ENCODE results near the gene KAT7.

The KAT7 gene

GRCh38 chr17:49789243-49789578 lies 730 bp downstream of the KAT7 start:
- peak overlapping the region; percentile 65 for H3K4me3 ChIP-seq (ENCODE audit: low read length)
- TF ChIP-seq CTCF (conservative IDR thresholded peaks at IDR 0.05; ENCODE audit: low read length), result no peak
- DNase-seq (ENCODE audit: low read depth), result no peak

- DNase-seq (ENCODE audit: low read depth), result no peak
- TF ChIP-seq CTCF (conservative IDR thresholded peaks at IDR 0.05; ENCODE audit: low read length), result no peak
- H3K4me3 ChIP-seq (ENCODE audit: low read length), result no peak overlapping the region
These were observed 4.8 kb downstream of the KAT7 start for GRCh38 chr17:49793309-49793708.

GRCh38 chr17:49795372-49795771 lies 6.9 kb downstream of the KAT7 start:
- TF ChIP-seq CTCF (conservative IDR thresholded peaks at IDR 0.05; ENCODE audit: low read length), result no peak
- DNase-seq (ENCODE audit: low read depth), result no peak
- H3K4me3 ChIP-seq (ENCODE audit: low read length), result no peak overlapping the region

GRCh38 chr17:49798182-49798581 lies 9.7 kb downstream of the KAT7 start:
- no peak for DNase-seq (ENCODE audit: low read depth)
- TF ChIP-seq CTCF (conservative IDR thresholded peaks at IDR 0.05; ENCODE audit: low read length), result no peak
- H3K4me3 ChIP-seq (ENCODE audit: low read length), result no peak overlapping the region

- no peak for DNase-seq (ENCODE audit: low read depth)
- no peak for TF ChIP-seq CTCF (conservative IDR thresholded peaks at IDR 0.05; ENCODE audit: low read length)
- H3K4me3 ChIP-seq (ENCODE audit: low read length), result no peak overlapping the region
These were observed 10.3 kb downstream of the KAT7 start for GRCh38 chr17:49798738-49799137.

- no peak for TF ChIP-seq CTCF (conservative IDR thresholded peaks at IDR 0.05; ENCODE audit: low read length)
- DNase-seq (ENCODE audit: low read depth), result no peak
- H3K4me3 ChIP-seq (ENCODE audit: low read length), result no peak overlapping the region
These were observed 20.6 kb downstream of the KAT7 start for GRCh38 chr17:49809056-49809455.

GRCh38 chr17:49814781-49815529 lies 26.5 kb downstream of the KAT7 start:
- no peak overlapping the region for H3K4me3 ChIP-seq (ENCODE audit: low read length)
- TF ChIP-seq CTCF (conservative IDR thresholded peaks at IDR 0.05; ENCODE audit: low read length), result no peak
- DNase-seq (ENCODE audit: low read depth), result no peak
